Measurements from ENCODE around the gene CMTM8.

GRCh38 chr3:32297366-32297765, 58.9 kb downstream of the CMTM8 start:
- TF ChIP-seq CTCF (IDR thresholded peaks at IDR 0.05; ENCODE audit: low read depth, low read length) (no peak), POLR2A (IDR thresholded peaks at IDR 0.05; ENCODE audit: extremely low read depth, insufficient read length) (no peak), MAX (IDR thresholded peaks at IDR 0.05; ENCODE audit: low read depth, low read length) (no peak)

Data from NB4 (cell line).